22Rv1 (cell line): ENCODE measurements around the gene PLAAT1.

Experiments used
- H3K27ac ChIP-seq: fragments of 450-650 bp; 2 replicates; pipeline ENCODE4 v1.5.1; 2017
- CTCF ChIP-seq: fragments of 450-650 bp; IDR thresholded peaks from 2 replicates; pipeline ENCODE4 v1.5.1; 2017; ENCODE audit warnings: mild to moderate bottlenecking
- ZFX ChIP-seq: fragments of 450-650 bp; IDR thresholded peaks from 2 replicates; pipeline ENCODE4 v1.6.1; 2017; ENCODE audit warnings: antibody characterized with exemption, borderline replicate concordance

The PLAAT1 gene

DNA sequence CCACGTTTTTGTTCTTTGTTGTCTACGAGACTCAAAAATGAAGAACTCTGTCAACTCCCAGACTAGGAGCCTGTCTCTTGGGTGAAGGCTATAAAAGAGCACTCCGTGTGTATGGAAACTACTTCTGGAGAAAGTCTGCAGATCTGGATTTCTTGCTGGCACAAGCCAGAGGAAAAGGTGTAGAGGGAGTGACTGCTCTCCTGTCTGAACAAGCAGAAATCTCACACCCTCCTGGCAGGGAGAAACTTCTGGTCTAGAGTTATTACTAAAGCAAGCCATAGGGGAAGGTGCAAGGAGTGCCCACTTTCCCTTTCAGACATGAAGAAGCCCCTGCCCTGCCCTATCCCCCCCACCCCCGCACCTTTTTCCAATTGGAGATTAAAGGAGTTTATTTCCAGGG lies 9.5 kb downstream of the PLAAT1 start:
- no peak overlapping the region for H3K27ac ChIP-seq
- TF ChIP-seq ZFX, result no peak
- no peak for TF ChIP-seq CTCF

DNA sequence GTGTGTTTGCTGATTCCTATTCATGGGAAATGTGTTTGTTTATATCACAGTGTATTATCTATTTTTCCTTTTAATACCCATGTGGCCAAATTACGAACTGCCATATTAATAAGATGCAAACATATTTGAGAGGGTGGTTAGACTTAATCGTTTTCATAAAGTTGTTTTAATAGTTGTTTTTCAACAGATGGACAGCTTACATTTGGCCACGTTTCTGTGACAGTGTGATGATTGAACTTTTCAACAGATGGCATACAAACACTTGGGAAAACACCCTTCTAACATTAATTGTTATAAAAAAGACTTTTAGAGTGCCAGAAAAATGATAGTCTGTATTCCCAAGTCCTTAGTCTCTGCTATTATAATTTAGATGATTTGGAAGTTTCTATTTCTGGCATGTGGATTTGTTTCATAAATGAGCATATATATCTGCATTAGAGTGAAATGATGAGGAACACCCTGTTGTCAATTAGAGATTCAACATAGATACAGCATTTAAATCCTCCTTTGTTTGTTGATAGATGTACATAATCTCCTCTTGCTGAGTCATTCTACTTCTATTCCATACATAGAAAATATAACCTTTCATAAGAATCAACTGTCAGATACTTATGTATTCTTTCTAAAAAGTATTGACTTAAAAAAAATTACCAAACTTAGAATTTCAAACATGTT lies 13.1 kb downstream of the PLAAT1 start:
- H3K27ac ChIP-seq, result no peak overlapping the region
- TF ChIP-seq ZFX (no peak), CTCF (no peak)

DNA sequence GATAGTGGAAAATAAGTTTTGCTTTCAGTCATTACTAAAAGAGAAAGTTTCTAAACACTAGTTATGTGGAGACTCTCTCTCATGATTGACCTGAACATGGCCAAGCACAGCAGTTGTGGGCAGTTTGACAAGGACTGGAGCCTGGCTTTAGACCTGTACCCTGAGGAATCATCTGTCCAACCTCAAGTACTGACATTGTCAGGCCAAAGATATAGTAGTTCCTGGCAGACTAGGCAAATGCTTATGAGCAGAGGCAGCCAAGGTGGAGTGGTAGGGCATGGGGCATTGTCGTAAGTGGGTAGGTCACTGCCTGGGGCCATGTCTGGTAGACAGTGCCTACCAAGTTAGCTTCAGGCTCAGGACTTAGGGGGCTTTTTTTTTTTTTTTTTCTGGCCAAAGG lies 20.9 kb downstream of the PLAAT1 start:
- H3K27ac ChIP-seq, result no peak overlapping the region
- TF ChIP-seq CTCF (no peak), ZFX (no peak)

DNA sequence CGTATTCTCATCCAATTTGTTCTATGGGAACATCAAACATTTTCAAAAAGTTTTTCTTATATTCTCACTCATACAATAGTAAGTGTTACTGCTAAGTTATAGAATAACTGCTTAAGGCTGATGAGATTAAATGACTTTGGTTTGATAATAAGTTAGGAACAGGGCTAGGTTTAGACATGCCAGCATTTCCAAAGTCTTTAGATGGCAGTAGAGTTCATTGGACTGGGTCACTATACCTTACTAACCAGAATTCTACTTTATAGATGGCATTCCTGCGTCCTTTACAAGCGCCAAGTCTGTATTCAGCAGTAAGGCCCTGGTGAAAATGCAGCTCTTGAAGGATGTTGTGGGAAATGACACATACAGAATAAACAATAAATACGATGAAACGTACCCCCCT lies 21.7 kb downstream of the PLAAT1 start:
- no peak overlapping the region for H3K27ac ChIP-seq
- TF ChIP-seq ZFX, result no peak
- TF ChIP-seq CTCF, result no peak

DNA sequence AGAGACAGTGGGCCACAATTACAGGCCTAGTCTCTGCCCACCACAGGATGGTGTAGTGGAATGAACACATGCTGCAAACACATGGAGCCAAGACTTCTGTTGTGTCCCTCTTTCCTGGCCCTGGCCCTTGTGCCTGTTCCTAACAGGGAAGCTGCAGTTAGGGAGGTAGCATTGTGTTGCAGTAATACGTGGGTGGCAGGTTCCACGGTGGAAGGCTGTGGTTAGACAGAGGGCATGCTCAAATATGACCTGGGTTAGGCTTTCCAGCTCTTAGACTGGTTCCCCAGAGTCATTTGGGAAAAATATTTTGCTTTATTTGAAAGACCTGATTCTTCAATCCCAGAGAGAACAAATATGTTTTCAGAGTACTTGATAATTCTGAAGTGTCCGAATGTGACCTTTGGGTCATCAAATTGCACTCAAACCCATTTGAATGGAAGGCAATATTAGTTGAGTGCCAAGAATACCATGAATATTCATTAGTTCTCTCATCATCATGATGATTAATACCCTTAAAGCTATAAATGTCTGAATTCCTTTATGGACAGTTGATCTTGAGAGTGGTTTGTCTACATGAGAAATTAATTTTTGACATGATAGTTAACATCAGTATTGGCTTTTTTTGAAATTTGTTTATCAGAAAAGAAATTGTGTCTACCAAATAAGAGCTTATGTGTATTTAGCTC lies 28.5 kb downstream of the PLAAT1 start:
- no peak for TF ChIP-seq CTCF
- TF ChIP-seq ZFX, result no peak

DNA sequence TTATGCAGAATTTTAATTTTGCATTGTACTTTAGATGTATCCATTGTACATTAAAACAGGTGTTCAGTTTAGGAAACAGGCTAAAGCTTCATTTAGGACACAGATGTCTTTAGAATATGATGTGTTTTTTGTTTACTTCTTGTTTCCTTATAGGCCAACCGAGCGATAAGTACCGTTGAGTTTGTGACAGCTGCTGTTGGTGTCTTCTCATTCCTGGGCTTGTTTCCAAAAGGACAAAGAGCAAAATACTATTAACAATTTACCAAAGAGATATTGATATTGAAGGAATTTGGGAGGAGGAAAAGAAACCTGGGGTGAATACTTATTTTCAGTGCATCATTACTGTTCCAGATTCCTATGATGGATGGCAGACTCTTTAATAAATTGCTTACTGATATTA lies 29.4 kb downstream of the PLAAT1 start:
- TF ChIP-seq ZFX (no peak), CTCF (no peak)
- H3K27ac ChIP-seq, result no peak overlapping the region

More for the DNA sequence above, 28.5 kb downstream of the PLAAT1 start:
- H3K27ac ChIP-seq, result no peak overlapping the region

DNA sequence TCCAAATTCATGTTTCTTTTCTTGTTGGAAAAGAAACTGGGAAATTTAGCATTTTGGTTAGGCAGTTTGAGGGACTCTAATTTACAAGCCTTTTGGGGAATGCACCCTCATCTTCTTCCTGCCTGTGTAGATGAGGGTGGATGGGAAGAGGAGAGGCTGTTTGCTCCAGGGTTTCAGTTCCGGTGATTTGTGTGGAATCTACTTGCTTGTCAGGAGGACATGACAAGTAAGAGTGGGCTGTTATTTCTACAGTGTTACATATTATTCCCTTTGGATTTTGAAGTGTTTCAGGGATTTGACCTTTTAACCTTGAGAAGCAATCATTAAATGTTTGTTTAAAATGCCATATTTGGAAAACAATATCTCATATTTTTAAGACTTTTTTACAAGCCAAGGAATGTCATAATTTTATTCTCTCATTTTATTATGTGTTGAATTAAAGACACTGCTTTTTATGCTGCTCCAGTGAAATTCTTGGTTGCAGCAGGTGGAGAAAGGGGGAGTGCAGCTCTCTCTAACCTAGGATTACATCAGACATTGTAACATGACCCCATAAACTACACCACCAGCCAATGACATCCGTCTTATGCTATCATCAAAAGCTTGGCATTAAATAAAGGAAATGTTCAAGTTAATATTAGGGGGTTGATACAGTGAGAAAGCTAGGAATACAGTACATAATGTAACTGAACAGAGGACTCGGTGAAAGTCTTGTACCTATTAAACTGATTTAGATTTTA lies 30.2 kb downstream of the PLAAT1 start:
- TF ChIP-seq ZFX (no peak), CTCF (no peak)

More for the DNA sequence above, 30.2 kb downstream of the PLAAT1 start:
- no peak overlapping the region for H3K27ac ChIP-seq
